GM21515 (cell line): ENCODE measurements around the gene ZNF780B.

Experiments used
- ATAC-seq: cut with Tn5 transposase; IDR thresholded peaks from one replicate; pipeline ENCODE4 v1.9.1; 2021; ENCODE audit not compliant: unreplicated experiment

ZNF780B gene

DNA sequence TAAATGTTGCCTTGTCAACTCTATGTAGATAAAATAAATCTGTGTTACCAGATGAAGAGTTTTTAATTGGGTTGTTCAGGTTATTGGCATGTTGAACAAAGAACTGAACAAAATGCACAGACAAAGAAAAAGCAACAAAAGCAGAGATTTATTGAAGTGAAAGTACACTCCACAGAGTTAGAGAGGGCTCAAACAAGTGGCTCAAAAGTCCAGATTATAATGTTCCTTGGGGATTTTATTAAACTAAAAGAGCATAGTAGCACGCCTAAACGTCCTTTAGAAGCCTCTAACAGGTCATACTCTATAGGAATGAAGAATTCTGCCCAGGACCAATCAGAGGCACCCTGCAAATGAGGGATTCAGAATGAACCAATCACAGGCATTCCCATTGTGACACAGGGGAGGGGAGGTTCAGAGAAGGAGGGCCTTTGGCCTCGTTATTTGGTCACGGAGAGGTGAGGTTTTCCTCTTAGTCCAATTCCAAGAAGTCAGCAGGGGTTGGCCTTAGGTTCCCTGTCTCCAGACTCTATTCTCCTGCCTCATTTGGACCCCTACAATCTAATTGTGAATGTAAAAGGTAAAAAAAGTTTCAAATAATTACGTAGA, 72.2 kb downstream of the ZNF780B start:
- ATAC-seq: no peak

DNA sequence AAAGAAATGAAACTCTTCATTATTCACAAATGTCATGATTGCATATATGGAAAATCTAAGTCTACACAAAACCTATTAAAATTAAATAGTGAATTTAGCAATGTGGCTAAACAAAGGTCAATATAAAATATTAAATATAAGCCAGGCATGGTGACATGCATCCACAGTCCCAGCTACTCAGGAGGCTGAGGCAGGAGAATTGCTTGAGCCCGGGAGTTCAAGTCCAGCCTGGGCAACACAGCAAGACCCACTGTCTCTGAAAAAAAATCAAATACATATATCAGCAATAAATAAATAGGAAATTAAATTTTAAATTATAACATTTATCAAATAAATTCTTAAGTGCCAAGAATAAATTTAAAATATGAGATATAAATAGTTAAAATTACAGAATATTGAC, 73.1 kb downstream of the ZNF780B start:
- no peak for ATAC-seq
